T-helper 2 cell treated with Interferon-gamma antibody and Interleukin-4, amounts not matched to agents 5 μg/mL and 100 μg/mL, for 36 hours (primary cell): ENCODE measurements around the gene RBBP5.

ENCODE experiments used
- DNase-seq: peaks from one replicate; pipeline ENCODE4 v3.0.0; 2021; ENCODE audit warnings: low spot score
- H3K27ac Mint-ChIP-seq: one replicate; pipeline ENCODE4 v1.8.0; 2021; ENCODE audit warnings: mild to moderate bottlenecking, mixed read lengths
- H3K27me3 Mint-ChIP-seq: one replicate; pipeline ENCODE4 v1.8.0; 2021; ENCODE audit warnings: low read depth, mixed read lengths
- H3K36me3 Mint-ChIP-seq: one replicate; pipeline ENCODE4 v1.8.0; 2021; ENCODE audit warnings: low read depth, mixed read lengths
- H3K4me1 Mint-ChIP-seq: one replicate; pipeline ENCODE4 v1.8.0; 2021; ENCODE audit warnings: low read depth, mixed read lengths
- H3K4me3 Mint-ChIP-seq: one replicate; pipeline ENCODE4 v1.8.0; 2022; ENCODE audit warnings: mild to moderate bottlenecking, moderate library complexity, mixed read lengths
- H3K9me3 Mint-ChIP-seq: one replicate; pipeline ENCODE4 v1.8.0; 2021; ENCODE audit warnings: mixed read lengths

The RBBP5 gene

GRCh38 chr1:205064741-205065316 lies 56.9 kb downstream of the RBBP5 start:
- Mint-ChIP-seq H3K36me3 (no peaks in the 10 kb centered on the region), H3K4me1 (no peaks in the 10 kb centered on the region), H3K27me3 (no peaks in the 10 kb centered on the region), H3K9me3 (no peaks in the 10 kb centered on the region), H3K4me3 (no peak overlapping the region), H3K27ac (no peak overlapping the region)
- no peak for DNase-seq

- no peak overlapping the region for H3K4me3 Mint-ChIP-seq
- H3K9me3 Mint-ChIP-seq, result no peaks in the 10 kb centered on the region
- H3K27ac Mint-ChIP-seq, result no peak overlapping the region
- DNase-seq, result no peak
- H3K36me3 Mint-ChIP-seq, result no peaks in the 10 kb centered on the region
- H3K4me1 Mint-ChIP-seq, result no peaks in the 10 kb centered on the region
- no peaks in the 10 kb centered on the region for H3K27me3 Mint-ChIP-seq
Measured at GRCh38 chr1:205064301-205064700, 57.5 kb downstream of the RBBP5 start.

- Mint-ChIP-seq H3K9me3 (no peaks in the 10 kb centered on the region), H3K36me3 (no peaks in the 10 kb centered on the region), H3K4me3 (no peak overlapping the region), H3K4me1 (no peaks in the 10 kb centered on the region), H3K27ac (no peak overlapping the region), H3K27me3 (no peaks in the 10 kb centered on the region)
- no peak for DNase-seq
Measured at GRCh38 chr1:205062895-205063294, 58.9 kb downstream of the RBBP5 start.

- Mint-ChIP-seq H3K4me1 (no peaks in the 10 kb centered on the region), H3K36me3 (no peaks in the 10 kb centered on the region), H3K9me3 (no peaks in the 10 kb centered on the region), H3K4me3 (no peak overlapping the region), H3K27me3 (no peaks in the 10 kb centered on the region), H3K27ac (no peak overlapping the region)
- DNase-seq, result no peak
Measured at GRCh38 chr1:205062319-205062718, 59.5 kb downstream of the RBBP5 start.

- no peaks in the 10 kb centered on the region for H3K36me3 Mint-ChIP-seq
- no peaks in the 10 kb centered on the region for H3K4me1 Mint-ChIP-seq
- H3K27ac Mint-ChIP-seq, result no peak overlapping the region
- H3K4me3 Mint-ChIP-seq, result no peak overlapping the region
- H3K9me3 Mint-ChIP-seq, result no peaks in the 10 kb centered on the region
- no peaks in the 10 kb centered on the region for H3K27me3 Mint-ChIP-seq
- DNase-seq, result peak; percentile 52
Measured at GRCh38 chr1:205061665-205062069, 60.1 kb downstream of the RBBP5 start.

GRCh38 chr1:205061227-205061626 lies 60.6 kb downstream of the RBBP5 start:
- DNase-seq, result no peak
- no peak overlapping the region for H3K27ac Mint-ChIP-seq

GRCh38 chr1:205060746-205061145 lies 61.0 kb downstream of the RBBP5 start:
- Mint-ChIP-seq H3K4me1 (no peaks in the 10 kb centered on the region), H3K9me3 (no peaks in the 10 kb centered on the region), H3K4me3 (no peak overlapping the region), H3K27ac (no peak overlapping the region), H3K27me3 (no peaks in the 10 kb centered on the region), H3K36me3 (no peaks in the 10 kb centered on the region)
- no peak for DNase-seq

More at GRCh38 chr1:205061227-205061626, 60.6 kb downstream of the RBBP5 start:
- no peaks in the 10 kb centered on the region for H3K4me1 Mint-ChIP-seq
- no peaks in the 10 kb centered on the region for H3K36me3 Mint-ChIP-seq
- H3K4me3 Mint-ChIP-seq, result no peak overlapping the region
- no peaks in the 10 kb centered on the region for H3K9me3 Mint-ChIP-seq
- no peaks in the 10 kb centered on the region for H3K27me3 Mint-ChIP-seq

GRCh38 chr1:205059660-205060059 lies 62.1 kb downstream of the RBBP5 start:
- no peaks in the 10 kb centered on the region for H3K36me3 Mint-ChIP-seq
- H3K9me3 Mint-ChIP-seq, result no peaks in the 10 kb centered on the region
- H3K4me1 Mint-ChIP-seq, result no peaks in the 10 kb centered on the region
- H3K27me3 Mint-ChIP-seq, result no peaks in the 10 kb centered on the region
- DNase-seq, result no peak
- no peak overlapping the region for H3K27ac Mint-ChIP-seq
- H3K4me3 Mint-ChIP-seq, result no peak overlapping the region

GRCh38 chr1:205058853-205059252 lies 62.9 kb downstream of the RBBP5 start:
- no peaks in the 10 kb centered on the region for H3K4me1 Mint-ChIP-seq
- no peak overlapping the region for H3K4me3 Mint-ChIP-seq
- no peak overlapping the region for H3K27ac Mint-ChIP-seq
- DNase-seq, result no peak
- H3K9me3 Mint-ChIP-seq, result no peaks in the 10 kb centered on the region
- no peaks in the 10 kb centered on the region for H3K27me3 Mint-ChIP-seq
- H3K36me3 Mint-ChIP-seq, result no peaks in the 10 kb centered on the region

GRCh38 chr1:205057808-205058575 lies 63.8 kb downstream of the RBBP5 start:
- H3K27ac Mint-ChIP-seq, result no peak overlapping the region

GRCh38 chr1:205056956-205057568 lies 64.7 kb downstream of the RBBP5 start:
- no peak overlapping the region for H3K27ac Mint-ChIP-seq
- no peak for DNase-seq
- H3K9me3 Mint-ChIP-seq, result no peaks in the 10 kb centered on the region
- H3K27me3 Mint-ChIP-seq, result no peaks in the 10 kb centered on the region
- no peaks in the 10 kb centered on the region for H3K36me3 Mint-ChIP-seq
- no peak overlapping the region for H3K4me3 Mint-ChIP-seq
- H3K4me1 Mint-ChIP-seq, result no peaks in the 10 kb centered on the region

More at GRCh38 chr1:205057808-205058575, 63.8 kb downstream of the RBBP5 start:
- Mint-ChIP-seq H3K4me1 (no peaks in the 10 kb centered on the region), H3K27me3 (no peaks in the 10 kb centered on the region), H3K9me3 (no peaks in the 10 kb centered on the region), H3K36me3 (no peaks in the 10 kb centered on the region), H3K4me3 (no peak overlapping the region)
- DNase-seq, result no peak

GRCh38 chr1:205056188-205056611 lies 65.6 kb downstream of the RBBP5 start:
- no peak for DNase-seq
- Mint-ChIP-seq H3K36me3 (no peaks in the 10 kb centered on the region), H3K27me3 (no peaks in the 10 kb centered on the region), H3K4me1 (no peaks in the 10 kb centered on the region), H3K4me3 (no peak overlapping the region), H3K9me3 (no peaks in the 10 kb centered on the region), H3K27ac (no peak overlapping the region)

- Mint-ChIP-seq H3K9me3 (no peaks in the 10 kb centered on the region), H3K27ac (no peak overlapping the region), H3K4me1 (no peaks in the 10 kb centered on the region), H3K27me3 (no peaks in the 10 kb centered on the region), H3K4me3 (no peak overlapping the region), H3K36me3 (no peaks in the 10 kb centered on the region)
- no peak for DNase-seq
Measured at GRCh38 chr1:205054013-205054412, 67.8 kb downstream of the RBBP5 start.

GRCh38 chr1:205053296-205053695 lies 68.5 kb downstream of the RBBP5 start:
- Mint-ChIP-seq H3K4me1 (no peaks in the 10 kb centered on the region), H3K27ac (no peak overlapping the region), H3K27me3 (no peaks in the 10 kb centered on the region), H3K4me3 (no peak overlapping the region), H3K36me3 (no peaks in the 10 kb centered on the region), H3K9me3 (no peaks in the 10 kb centered on the region)
- no peak for DNase-seq
